ENCODE results near the gene KYAT1. TPM values are rescaled to one million over a fixed set of nuclear protein-coding genes. Genes with fewer than 3 reads are reported as not detected.
"Not testable (repeated sequence)": the region's sequence is repeated elsewhere in the genome, so short reads cannot be mapped to it uniquely, and the experiment has no call there.

The KYAT1 gene
- total RNA-seq, 1 experiment from 2014 or later: 6.1 TPM

- DNase-seq (ENCODE audit: low read depth, low spot score); H3K36me3 ChIP-seq (ENCODE audit: control insufficient read depth, insufficient read depth, low read length); ATAC-seq; in situ Hi-C loops (cut with HindIII; ENCODE audit: low pct_unique_long_range_greater_than_20kb, low sequenced_read_pairs); H3K9me3 ChIP-seq (ENCODE audit: control insufficient read depth, insufficient read depth, low read depth, low read length); H3K4me1 ChIP-seq (ENCODE audit: control insufficient read depth, insufficient read depth, low read length); intact Hi-C loops (cut with micrococcal nuclease; ENCODE audit: unreplicated experiment); H3K27me3 ChIP-seq (ENCODE audit: control insufficient read depth, insufficient read depth, low read length); H3K4me3 ChIP-seq (ENCODE audit: low read depth in 2 of 2, low read length in 2 of 2); POLR2A ChIA-PET; H3K27ac ChIP-seq (ENCODE audit: low read length); BruUV-seq (replicated peaks): not testable (repeated sequence)
- peak; percentile 66 for TF ChIP-seq CTCF (IDR thresholded peaks at IDR 0.05)
- CTCF ChIA-PET: interaction anchor here (0.9 to 1.0 kb wide), 2 partner anchors 76 to 83 kb away, joined by 3 to 5 read pairs; no protein-coding TSS in a partner anchor
These were observed 29.8 kb downstream of the KYAT1 start for GRCh38 chr9:128851779-128852600.

GRCh38 chr9:128851024-128851423 is 30.7 kb downstream of the KYAT1 start:
- DNase-seq (ENCODE audit: low read depth, low spot score); BruUV-seq (replicated peaks); CTCF ChIA-PET; intact Hi-C loops (cut with micrococcal nuclease; ENCODE audit: unreplicated experiment); H3K27me3 ChIP-seq (ENCODE audit: control insufficient read depth, insufficient read depth, low read length); in situ Hi-C loops (cut with HindIII; ENCODE audit: low pct_unique_long_range_greater_than_20kb, low sequenced_read_pairs); H3K4me1 ChIP-seq (ENCODE audit: control insufficient read depth, insufficient read depth, low read length); POLR2A ChIA-PET; H3K27ac ChIP-seq (ENCODE audit: low read length); H3K9me3 ChIP-seq (ENCODE audit: control insufficient read depth, insufficient read depth, low read depth, low read length); H3K4me3 ChIP-seq (ENCODE audit: low read depth in 2 of 2, low read length in 2 of 2); ATAC-seq; H3K36me3 ChIP-seq (ENCODE audit: control insufficient read depth, insufficient read depth, low read length): not testable (repeated sequence)

- ChIA-PET CTCF (no interaction called here), POLR2A (no interaction called here)
- no peak overlapping the region for H3K4me3 ChIP-seq (ENCODE audit: low read depth in 2 of 2, low read length in 2 of 2)
- no peak for TF ChIP-seq CTCF (IDR thresholded peaks at IDR 0.05)
- TF ChIP-seq REST (IDR thresholded peaks at IDR 0.05; ENCODE audit: insufficient read depth in 1 of 2, low read depth in 2 of 2, low read length in 1 of 2): no peak
- no peak for TF ChIP-seq TCF7L2 (IDR thresholded peaks at IDR 0.05; ENCODE audit: low read depth, low read length)
- TF ChIP-seq SIN3A (IDR thresholded peaks at IDR 0.05; ENCODE audit: borderline replicate concordance, insufficient read depth, low read depth, low read length): no peak
- TF ChIP-seq POLR2AphosphoS5 (IDR thresholded peaks at IDR 0.05; ENCODE audit: low read depth, low read length): no peak
- in situ Hi-C loops (cut with HindIII; ENCODE audit: low pct_unique_long_range_greater_than_20kb, low sequenced_read_pairs) (no loop called here), intact Hi-C loops (cut with micrococcal nuclease; ENCODE audit: unreplicated experiment) (no loop called here)
- DNase-seq (ENCODE audit: low read depth, low spot score) (no peak), ATAC-seq (no peak)
- no peaks in the 10 kb centered on the region for H3K9me3 ChIP-seq (ENCODE audit: control insufficient read depth, insufficient read depth, low read depth, low read length)
- no peak overlapping the region for H3K27ac ChIP-seq (ENCODE audit: low read length)
- no peaks in the 10 kb centered on the region for H3K4me1 ChIP-seq (ENCODE audit: control insufficient read depth, insufficient read depth, low read length)
- BruUV-seq (replicated peaks): no TSS peak
- no peaks in the 10 kb centered on the region for H3K27me3 ChIP-seq (ENCODE audit: control insufficient read depth, insufficient read depth, low read length)
- H3K36me3 ChIP-seq (ENCODE audit: control insufficient read depth, insufficient read depth, low read length): no peaks in the 10 kb centered on the region
These were observed 33.9 kb downstream of the KYAT1 start for GRCh38 chr9:128847803-128848202.
